Liver (tissue), 9 donors: Measurements from ENCODE around the gene NSD1. TPM values are rescaled to one million over a fixed set of nuclear protein-coding genes. Genes with fewer than 3 reads are reported as not detected.

Experiments
- DNase-seq: peaks from one replicate; pipeline ENCODE4 v3.0.0-alpha.2; 2017; ENCODE audit warnings: low spot score
- H3K27ac ChIP-seq, 2 donors: one replicate each; pipeline ENCODE4 v1.7.0; 2013; ENCODE audit warnings: inconsistent platforms in 2 of 2, low read length in 2 of 2, control low read depth in 1 of 2, low read depth in 1 of 2, mild to moderate bottlenecking in 1 of 2
- H3K27me3 ChIP-seq, 4 donors: one replicate each; pipeline versions ENCODE4 v1.6.1 to v1.7.0; 2013; ENCODE audit warnings: low read length in 3 of 4, inconsistent platforms in 1 of 4, mild to moderate bottlenecking in 1 of 4, moderate library complexity in 1 of 4; ENCODE audit not compliant: control insufficient read depth in 4 of 4, insufficient read depth in 4 of 4
- H3K36me3 ChIP-seq, 4 donors: one replicate each; pipeline versions ENCODE4 v1.6.1 to v1.7.0; 2013; ENCODE audit warnings: low read length in 3 of 4, mild to moderate bottlenecking in 3 of 4, low read depth in 1 of 4, moderate library complexity in 1 of 4; ENCODE audit not compliant: control insufficient read depth in 4 of 4, insufficient read depth in 3 of 4
- H3K4me1 ChIP-seq, 4 donors: one replicate each; pipeline versions ENCODE4 v1.6.1 to v1.7.0; 2013; ENCODE audit warnings: low read length in 3 of 4, mild to moderate bottlenecking in 3 of 4, moderate library complexity in 1 of 4; ENCODE audit not compliant: control insufficient read depth in 4 of 4, insufficient read depth in 4 of 4
- H3K4me3 ChIP-seq, 3 donors: one replicate each; pipeline versions ENCODE4 v1.6.1 to v1.7.0; 2013; ENCODE audit warnings: low read length in 3 of 3, control low read depth in 1 of 3, low read depth in 1 of 3, mild to moderate bottlenecking in 1 of 3
- H3K9ac ChIP-seq, 2 donors: one replicate each; pipeline ENCODE4 v1.7.0; 2013; ENCODE audit warnings: low read length in 2 of 2, mild to moderate bottlenecking in 2 of 2, moderate library complexity in 2 of 2, control low read depth in 1 of 2, low read depth in 1 of 2
- H3K9me3 ChIP-seq, 4 donors: one replicate each; pipeline versions ENCODE4 v1.6.1 to v1.7.0; 2013; ENCODE audit warnings: low read length in 3 of 4; ENCODE audit not compliant: control insufficient read depth in 4 of 4
- FOXA1 ChIP-seq: IDR thresholded peaks from 2 replicates; pipeline ENCODE4 v1.6.1; 2016; ENCODE audit warnings: antibody characterized with exemption
- GABPA ChIP-seq, 2 donors: IDR thresholded peaks in 1 of 2; conservative IDR thresholded peaks in 1 of 2; 2 replicates each; pipeline ENCODE4 v1.6.1; 2016; ENCODE audit warnings: antibody characterized with exemption in 2 of 2, mild to moderate bottlenecking in 1 of 2, moderate library complexity in 1 of 2
- HNF4A ChIP-seq, 2 donors: conservative IDR thresholded peaks; 2 replicates each; pipeline ENCODE4 v1.6.1; 2016; ENCODE audit warnings: antibody characterized with exemption in 2 of 2, mild to moderate bottlenecking in 2 of 2
- MAX ChIP-seq: IDR thresholded peaks from 2 replicates; pipeline ENCODE4 v1.6.1; 2016; ENCODE audit warnings: antibody characterized with exemption
- NR2F2 ChIP-seq: IDR thresholded peaks from 2 replicates; pipeline ENCODE4 v1.6.1; 2016; ENCODE audit warnings: antibody characterized with exemption
- RAD21 ChIP-seq, 2 donors: IDR thresholded peaks; 2 replicates each; pipeline ENCODE4 v1.6.1; 2016; ENCODE audit warnings: antibody characterized with exemption in 2 of 2, mild to moderate bottlenecking in 2 of 2
- RXRA ChIP-seq, 2 donors: IDR thresholded peaks; 2 replicates each; pipeline ENCODE4 v1.6.1; 2017 to 2018; ENCODE audit warnings: antibody characterized with exemption in 2 of 2, mild to moderate bottlenecking in 1 of 2
- SP1 ChIP-seq: IDR thresholded peaks from 2 replicates; pipeline ENCODE4 v1.6.1; 2018; ENCODE audit warnings: antibody characterized with exemption, mild to moderate bottlenecking
- YY1 ChIP-seq: IDR thresholded peaks from 2 replicates; pipeline ENCODE4 v1.6.1; 2016; ENCODE audit warnings: antibody characterized with exemption, mild to moderate bottlenecking
- WGBS: extraction: QIAGEN DNeasy Blood & Tissue Kit; methylation state at CpG from one replicate; pipeline ENCODE4 v1.1.7; 2013; 5-methylcytosine and 5-hydroxymethylcytosine counted together
- polyA plus RNA-seq, 2 donors: library from polyadenylated mRNA; stranded (reverse) in 1 of 2; unstranded in 1 of 2; fragments of 200-250 nt in 1 of 2; fragments of >200 nt in 1 of 2; fragmentation: Nextera tagmentation in 1 of 2; extraction: Ambion mirVana in 1 of 2; gene quantifications; one replicate each; pipeline versions ENCODE4 v1.2.1 to v1.2.3, GENCODE V29; 2013 to 2015
- total RNA-seq, 2 donors: library from RNA; depleted of rRNA; stranded (reverse); fragments of >200 nt; gene quantifications; one replicate each; pipeline ENCODE4 v1.2.3, GENCODE V29; 2014
- TF ChIP-seq, protein P1 (sequence below): IDR thresholded peaks from 2 replicates; pipeline ENCODE4 v1.6.1; 2016; ENCODE audit warnings: antibody characterized with exemption
- TF ChIP-seq, protein P2 (sequence below): IDR thresholded peaks from 2 replicates; pipeline ENCODE4 v1.6.1; 2016; ENCODE audit warnings: antibody characterized with exemption
- donor health status: healthy.
- donor health status: healthy.
- donor health status: healthy.
- donor health status: healthy.
- donor health status: healthy.

NSD1 gene
- total and polyA plus RNA-seq, 4 donors, result 5.3 to 34.1 (median 19.3) TPM

GRCh38 chr5:177124486-177124991, 9.0 kb upstream of the NSD1 start:
- Histone ChIP-seq H3K9ac (no peak overlapping the region), H3K36me3 (no peaks in the 10 kb centered on the region), H3K27me3 (no peaks in the 10 kb centered on the region), H3K9me3 (no peaks in the 10 kb centered on the region), H3K4me3 (no peak overlapping the region), H3K27ac (no peak overlapping the region), H3K4me1 (no peaks in the 10 kb centered on the region)
- TF ChIP-seq YY1, result no peak
- TF ChIP-seq, protein P1, sequence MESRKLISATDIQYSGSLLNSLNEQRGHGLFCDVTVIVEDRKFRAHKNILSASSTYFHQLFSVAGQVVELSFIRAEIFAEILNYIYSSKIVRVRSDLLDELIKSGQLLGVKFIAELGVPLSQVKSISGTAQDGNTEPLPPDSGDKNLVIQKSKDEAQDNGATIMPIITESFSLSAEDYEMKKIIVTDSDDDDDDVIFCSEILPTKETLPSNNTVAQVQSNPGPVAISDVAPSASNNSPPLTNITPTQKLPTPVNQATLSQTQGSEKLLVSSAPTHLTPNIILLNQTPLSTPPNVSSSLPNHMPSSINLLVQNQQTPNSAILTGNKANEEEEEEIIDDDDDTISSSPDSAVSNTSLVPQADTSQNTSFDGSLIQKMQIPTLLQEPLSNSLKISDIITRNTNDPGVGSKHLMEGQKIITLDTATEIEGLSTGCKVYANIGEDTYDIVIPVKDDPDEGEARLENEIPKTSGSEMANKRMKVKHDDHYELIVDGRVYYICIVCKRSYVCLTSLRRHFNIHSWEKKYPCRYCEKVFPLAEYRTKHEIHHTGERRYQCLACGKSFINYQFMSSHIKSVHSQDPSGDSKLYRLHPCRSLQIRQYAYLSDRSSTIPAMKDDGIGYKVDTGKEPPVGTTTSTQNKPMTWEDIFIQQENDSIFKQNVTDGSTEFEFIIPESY, result no peak
- TF ChIP-seq NR2F2, result no peak
- no peak for TF ChIP-seq RXRA (IDR thresholded peaks at IDR 0.05)
- WGBS, result 93% methylated on average over 4 of the region's 4 CpGs
- DNase-seq, result no peak

DNA sequence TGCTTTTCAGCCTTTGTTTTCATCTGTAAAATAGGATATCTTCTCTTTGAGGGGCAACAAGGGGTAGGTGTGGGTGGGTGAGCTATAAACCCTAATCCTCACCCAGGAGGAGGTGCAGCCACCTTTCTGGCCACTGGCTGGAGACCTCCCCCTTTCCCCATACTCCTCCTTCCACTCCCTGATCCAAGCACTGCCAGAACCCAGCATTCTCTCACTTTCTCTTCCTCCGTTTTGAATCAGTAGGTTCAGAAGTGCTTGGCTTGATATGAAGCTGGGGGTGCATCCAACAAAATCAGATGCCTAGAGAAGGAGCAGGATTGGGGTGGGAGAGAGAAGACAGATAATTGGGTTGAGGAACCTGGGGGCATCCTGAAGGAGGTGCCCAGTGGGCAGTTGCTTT, 6.8 kb upstream of the NSD1 start:
- H3K36me3 ChIP-seq, result no peaks in the 10 kb centered on the region
- no peak overlapping the region for H3K4me3 ChIP-seq
- H3K27me3 ChIP-seq, result no peaks in the 10 kb centered on the region
- no peak overlapping the region for H3K9ac ChIP-seq
- TF ChIP-seq SP1 (no peak), GABPA (IDR thresholded peaks at IDR 0.05 in 1 of 2, conservative IDR thresholded peaks at IDR 0.05 in 1 of 2) (no peak), FOXA1 (no peak), RXRA (IDR thresholded peaks at IDR 0.05) (no peak), RAD21 (IDR thresholded peaks at IDR 0.05) (no peak)
- TF ChIP-seq, protein P1, result no peak
- DNase-seq, result no peak
- no peaks in the 10 kb centered on the region for H3K4me1 ChIP-seq
- H3K27ac ChIP-seq, result no peak overlapping the region
- WGBS, result 89% methylated on average over 1 of the region's 1 CpG
- no peaks in the 10 kb centered on the region for H3K9me3 ChIP-seq

DNA sequence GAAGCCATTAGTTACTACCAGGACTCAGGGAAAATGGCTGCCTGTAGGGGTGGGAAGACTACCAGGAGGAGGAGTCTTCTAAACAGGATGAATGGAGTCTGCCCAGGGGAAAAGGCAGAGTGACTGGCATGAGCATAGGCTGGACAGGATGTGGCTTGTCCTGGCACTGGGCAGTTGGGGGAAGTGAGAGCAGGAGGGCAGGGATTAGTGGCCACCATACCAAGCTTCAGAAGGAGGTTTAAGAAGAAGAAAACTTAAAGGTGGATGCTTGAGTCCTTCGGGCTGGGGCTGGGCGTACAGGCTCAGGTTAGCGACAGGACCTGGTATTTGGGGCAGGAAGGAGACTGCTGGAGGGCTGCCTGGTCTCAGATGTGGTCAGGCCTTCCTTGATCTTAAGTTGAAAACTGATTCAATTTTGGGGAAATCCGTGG, 5.0 kb upstream of the NSD1 start:
- H3K27ac ChIP-seq, result no peak overlapping the region
- TF ChIP-seq MAX (no peak), HNF4A (conservative IDR thresholded peaks at IDR 0.05) (no peak)
- TF ChIP-seq, protein P2, sequence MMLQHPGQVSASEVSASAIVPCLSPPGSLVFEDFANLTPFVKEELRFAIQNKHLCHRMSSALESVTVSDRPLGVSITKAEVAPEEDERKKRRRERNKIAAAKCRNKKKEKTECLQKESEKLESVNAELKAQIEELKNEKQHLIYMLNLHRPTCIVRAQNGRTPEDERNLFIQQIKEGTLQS, result no peak
- H3K36me3 ChIP-seq, result no peaks in the 10 kb centered on the region
- no peak overlapping the region for H3K9ac ChIP-seq
- H3K9me3 ChIP-seq, result no peaks in the 10 kb centered on the region
- DNase-seq, result no peak
- peaks cover 0 to 3% (median under 1%) of the 10 kb centered on the region in 4 donors for H3K4me1 ChIP-seq
- no peak overlapping the region for H3K4me3 ChIP-seq
- 83% methylated on average over 4 of the region's 4 CpGs for WGBS
- no peaks in the 10 kb centered on the region for H3K27me3 ChIP-seq
